ENCODE data around the gene FAIM2.

Gene FAIM2

DNA sequence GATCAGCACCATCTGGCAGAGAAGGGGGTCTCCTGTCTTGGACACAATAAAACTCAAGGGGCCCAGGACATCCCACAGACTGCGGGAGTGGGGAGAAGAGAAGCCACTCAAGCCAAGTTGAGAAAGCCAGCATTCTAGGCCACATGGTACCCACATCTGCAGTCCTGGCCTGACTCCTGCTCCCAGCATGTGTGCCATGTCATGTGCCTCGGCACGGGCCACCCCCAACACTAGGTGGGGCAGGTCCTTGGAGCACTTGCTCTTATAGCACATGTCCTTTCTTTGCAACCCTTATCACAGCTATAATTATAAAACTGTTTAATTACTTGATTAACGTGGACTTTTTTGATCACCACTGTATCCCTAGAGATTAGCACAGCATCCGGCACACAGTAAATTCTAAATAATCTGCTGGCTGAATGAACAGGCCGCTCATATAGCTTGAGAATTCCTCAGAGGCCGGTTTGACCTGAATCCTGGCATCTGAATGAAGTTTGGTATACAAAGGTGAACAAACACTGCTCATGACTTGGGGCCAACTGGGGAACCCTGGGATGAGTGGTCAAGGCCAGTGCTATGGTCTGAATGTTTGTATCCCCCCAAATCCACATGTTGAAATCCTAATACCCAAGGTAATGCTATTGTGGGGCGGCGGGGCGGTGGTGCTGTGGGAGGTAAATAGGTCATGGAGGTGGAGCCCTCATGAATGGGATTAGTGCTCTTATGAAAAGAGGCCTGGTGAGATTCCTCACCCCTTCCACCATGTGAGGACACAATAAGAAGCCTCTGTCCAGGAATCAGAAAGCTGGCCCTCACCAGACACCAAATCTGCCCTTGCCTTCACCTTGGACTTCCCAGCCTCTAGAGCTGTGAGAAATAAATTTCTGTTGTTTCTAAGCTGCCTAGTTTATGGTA, 82.1 kb downstream of the FAIM2 start:
- DNase-seq, result no peak

DNA sequence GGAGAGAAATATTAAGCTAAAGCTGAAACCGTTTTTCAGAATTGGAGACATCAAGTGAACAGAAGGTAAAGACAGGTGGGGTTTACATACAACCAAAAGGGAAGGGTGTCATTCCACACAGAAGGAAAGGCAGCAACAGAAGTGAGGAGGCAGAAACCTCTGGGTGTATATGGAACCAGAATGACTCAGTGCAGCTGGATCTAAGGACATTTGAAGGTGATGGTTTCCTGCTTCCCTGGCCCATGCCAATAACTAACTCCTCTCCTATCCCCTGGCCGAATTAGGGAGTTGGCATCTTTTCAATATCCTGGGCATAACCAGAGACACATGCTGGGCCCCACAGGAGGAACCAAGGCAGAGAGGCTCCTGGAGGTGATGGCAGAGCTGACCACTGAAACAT, 83.9 kb downstream of the FAIM2 start:
- DNase-seq, result no peak

- DNase-seq, result no peak
Observed at GRCh38 chr12:49818241-49818895, 85.3 kb downstream of the FAIM2 start.

Measured in COR-L47 (cell line).